Vagina (tissue), 2 donors: ENCODE data around the gene CSTB. TPM values are rescaled to one million over a fixed set of nuclear protein-coding genes. Genes with fewer than 3 reads are reported as not detected.

Experiments used
- DNase-seq, 2 donors: peaks; one replicate each; pipeline ENCODE4 v3.0.0-alpha.2; 2017; ENCODE audit errors: extremely low spot score in 2 of 2
- H3K27ac ChIP-seq: fragments of 200-600 bp; sonication (generic); one replicate; pipeline ENCODE4 v1.5.1; 2019
- H3K27me3 ChIP-seq: fragments of 200-600 bp; sonication (generic); one replicate; pipeline ENCODE4 v1.5.1; 2019
- H3K36me3 ChIP-seq, 2 donors: fragments of 200-600 bp; sonication (generic); one replicate each; pipeline ENCODE4 v1.5.1; 2017 to 2019
- H3K4me1 ChIP-seq: fragments of 200-600 bp; sonication (generic); one replicate; pipeline ENCODE4 v1.5.1; 2019
- H3K4me3 ChIP-seq, 2 donors: fragments of 200-600 bp; sonication (generic); 1 replicate in 1 of 2; 2 replicates in 1 of 2; pipeline ENCODE4 v1.5.1; 2016 to 2019
- H3K9me3 ChIP-seq: fragments of 200-600 bp; sonication (generic); one replicate; pipeline ENCODE4 v1.5.1; 2019
- POLR2A ChIP-seq, 2 donors: fragments of 450-650 bp; IDR thresholded peaks; one replicate each; pipeline ENCODE4 v1.6.1; 2017; ENCODE audit warnings: antibody characterized with exemption in 2 of 2, mild to moderate bottlenecking in 2 of 2, moderate library complexity in 2 of 2
- POLR2AphosphoS5 ChIP-seq, 2 donors: sonication (generic); formaldehyde crosslinking; IDR thresholded peaks; one replicate each; pipeline ENCODE4 v1.9.0; 2017; ENCODE audit warnings: antibody characterized with exemption in 2 of 2, mild to moderate bottlenecking in 2 of 2, low read depth in 1 of 2; ENCODE audit not compliant: insufficient read depth in 1 of 2
- intact Hi-C: fragments of 100-400 bp; cut with DNase I; formaldehyde crosslinking; loops from one replicate; pipeline ENCODE4 v1.15.1; 2023
- total RNA-seq: library from RNA; depleted of rRNA; stranded (reverse); fragments of >200 nt; gene quantifications from one replicate; pipeline ENCODE4 v1.2.3, GENCODE V29; 2016
- TF ChIP-seq, protein P1 (sequence below), 3 experiments: fragments of 450-650 bp in 2 of 3; fragments of 200-600 bp in 1 of 3; sonication (generic) in 1 of 3; IDR thresholded peaks; one replicate each; pipeline ENCODE4 v1.5.1; 2017 to 2019; ENCODE audit warnings: antibody characterized with exemption in 3 of 3, mild to moderate bottlenecking in 2 of 3, moderate library complexity in 2 of 3

CSTB gene
- total RNA-seq, 1 donor from 2014 or later = 173 TPM

DNA sequence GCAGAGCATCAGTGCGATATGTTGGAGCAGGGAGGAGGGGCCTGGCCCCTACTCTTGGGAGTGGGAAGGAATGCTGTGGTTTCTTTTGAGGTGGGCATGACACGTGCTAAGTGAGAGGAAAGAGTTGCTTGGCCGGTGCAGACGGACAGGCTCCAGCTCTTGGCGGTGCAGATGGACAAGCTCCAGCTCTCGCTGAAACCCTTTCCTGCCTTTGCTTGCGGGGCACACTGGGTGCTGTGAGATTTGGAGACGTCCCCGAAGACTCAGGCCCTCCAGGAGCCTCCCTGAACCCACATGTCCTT is 41.2 kb downstream of the CSTB start:
- intact Hi-C loops = no loop called here
- no peaks in the 10 kb centered on the region for H3K9me3 ChIP-seq
- H3K4me3 ChIP-seq = no peak overlapping the region
- DNase-seq = no peak
- no peak overlapping the region for H3K27ac ChIP-seq
- no peaks in the 10 kb centered on the region for H3K27me3 ChIP-seq
- TF ChIP-seq POLR2AphosphoS5 (IDR thresholded peaks at IDR 0.05; ENCODE audit: insufficient read depth in 1 of 2, low read depth in 1 of 2) = no peak
- TF ChIP-seq POLR2A (IDR thresholded peaks at IDR 0.05) = no peak
- TF ChIP-seq, protein P1, sequence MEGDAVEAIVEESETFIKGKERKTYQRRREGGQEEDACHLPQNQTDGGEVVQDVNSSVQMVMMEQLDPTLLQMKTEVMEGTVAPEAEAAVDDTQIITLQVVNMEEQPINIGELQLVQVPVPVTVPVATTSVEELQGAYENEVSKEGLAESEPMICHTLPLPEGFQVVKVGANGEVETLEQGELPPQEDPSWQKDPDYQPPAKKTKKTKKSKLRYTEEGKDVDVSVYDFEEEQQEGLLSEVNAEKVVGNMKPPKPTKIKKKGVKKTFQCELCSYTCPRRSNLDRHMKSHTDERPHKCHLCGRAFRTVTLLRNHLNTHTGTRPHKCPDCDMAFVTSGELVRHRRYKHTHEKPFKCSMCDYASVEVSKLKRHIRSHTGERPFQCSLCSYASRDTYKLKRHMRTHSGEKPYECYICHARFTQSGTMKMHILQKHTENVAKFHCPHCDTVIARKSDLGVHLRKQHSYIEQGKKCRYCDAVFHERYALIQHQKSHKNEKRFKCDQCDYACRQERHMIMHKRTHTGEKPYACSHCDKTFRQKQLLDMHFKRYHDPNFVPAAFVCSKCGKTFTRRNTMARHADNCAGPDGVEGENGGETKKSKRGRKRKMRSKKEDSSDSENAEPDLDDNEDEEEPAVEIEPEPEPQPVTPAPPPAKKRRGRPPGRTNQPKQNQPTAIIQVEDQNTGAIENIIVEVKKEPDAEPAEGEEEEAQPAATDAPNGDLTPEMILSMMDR (IDR thresholded peaks at IDR 0.05) = no peak
- H3K4me1 ChIP-seq = peaks cover 41% of the 10 kb centered on the region
- peaks cover 0 to 8% of the 10 kb centered on the region in 2 donors for H3K36me3 ChIP-seq

DNA sequence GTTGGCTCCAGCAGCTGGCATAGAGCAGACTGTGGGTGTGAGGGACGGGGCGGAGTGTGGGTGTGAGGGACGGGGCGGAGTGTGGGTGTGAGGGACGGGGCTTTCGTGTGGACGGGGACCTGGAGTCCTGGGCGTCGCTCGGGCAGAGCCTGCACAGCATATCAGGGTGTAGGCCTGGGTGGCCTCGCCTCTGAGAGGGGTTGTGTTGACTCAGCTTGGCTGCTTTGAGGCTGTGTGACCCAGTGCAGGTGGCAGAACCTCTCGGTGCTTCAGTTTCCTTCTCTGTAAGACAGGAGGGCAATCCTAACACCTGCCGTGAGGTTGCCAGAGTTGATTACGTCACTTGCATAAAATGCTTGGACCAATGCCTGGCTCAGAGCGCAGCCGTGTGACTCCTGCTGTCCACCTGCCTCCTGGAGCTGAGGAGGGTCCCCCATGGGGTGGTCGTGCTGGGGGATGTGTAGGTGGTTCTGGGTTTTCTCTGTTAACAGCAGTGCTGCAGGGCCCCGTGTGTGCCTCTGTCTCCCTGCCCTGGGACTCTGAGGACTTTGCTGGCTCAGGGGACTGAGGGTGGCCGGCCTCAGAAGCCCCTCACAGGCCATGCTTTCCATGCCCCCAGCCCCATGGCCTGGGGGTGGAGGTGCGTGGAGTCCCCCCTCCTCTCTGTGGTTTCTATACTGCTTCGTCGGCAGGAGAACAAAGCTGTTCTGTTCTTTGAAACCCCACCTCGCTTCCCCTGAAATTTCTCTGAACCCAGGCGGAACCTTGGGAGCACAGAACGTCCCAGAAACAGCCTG is 41.8 kb downstream of the CSTB start:
- H3K4me3 ChIP-seq = no peak overlapping the region
- intact Hi-C loops = no loop called here
- H3K4me1 ChIP-seq = peaks cover 46% of the 10 kb centered on the region
- no peaks in the 10 kb centered on the region for H3K27me3 ChIP-seq
- H3K27ac ChIP-seq = peak overlapping the region; percentile 7
- H3K36me3 ChIP-seq = peaks cover 0 to 8% of the 10 kb centered on the region in 2 donors
- TF ChIP-seq POLR2AphosphoS5 (IDR thresholded peaks at IDR 0.05; ENCODE audit: insufficient read depth in 1 of 2, low read depth in 1 of 2) = no peak
- TF ChIP-seq POLR2A (IDR thresholded peaks at IDR 0.05) = no peak
- no peak for DNase-seq
- no peaks in the 10 kb centered on the region for H3K9me3 ChIP-seq

DNA sequence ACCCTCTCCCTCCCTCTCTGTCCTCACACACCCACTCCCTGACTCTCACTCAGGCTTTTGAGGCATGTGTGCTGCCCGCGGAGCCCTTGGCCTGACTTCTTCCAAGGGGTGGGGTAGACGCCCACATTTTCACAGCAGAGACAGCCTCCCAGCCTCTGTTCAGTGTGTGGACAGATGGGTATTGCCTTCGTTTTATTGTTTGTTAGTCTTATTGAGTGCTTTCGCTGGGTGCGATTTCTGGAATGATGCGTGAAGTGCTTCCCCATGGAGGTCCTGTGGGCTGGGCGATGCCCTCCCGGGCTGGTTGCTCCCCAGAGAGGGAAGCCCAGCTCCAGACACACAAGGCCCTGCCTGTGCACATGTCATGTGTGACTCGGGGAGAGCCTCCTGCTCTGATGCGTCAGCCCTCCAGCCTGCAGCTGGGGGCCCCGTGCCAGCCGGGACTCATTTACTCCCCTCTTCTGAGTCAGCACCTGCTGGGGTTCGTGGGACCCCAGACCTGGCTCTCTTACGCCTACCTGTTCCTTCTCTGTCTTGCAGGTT is 42.5 kb downstream of the CSTB start:
- DNase-seq = no peak
- Histone ChIP-seq H3K36me3 (peaks cover 0 to 8% of the 10 kb centered on the region in 2 donors), H3K9me3 (no peaks in the 10 kb centered on the region), H3K27ac (peak overlapping the region; percentile 7), H3K4me3 (no peak overlapping the region), H3K27me3 (no peaks in the 10 kb centered on the region), H3K4me1 (peaks cover 54% of the 10 kb centered on the region)
- intact Hi-C loops = no loop called here
- TF ChIP-seq POLR2AphosphoS5 (IDR thresholded peaks at IDR 0.05; ENCODE audit: insufficient read depth in 1 of 2, low read depth in 1 of 2) = peak in 1 of 2 donors; percentile 7
- TF ChIP-seq POLR2A (IDR thresholded peaks at IDR 0.05) = no peak
- TF ChIP-seq, protein P1 (IDR thresholded peaks at IDR 0.05) = no peak

DNA sequence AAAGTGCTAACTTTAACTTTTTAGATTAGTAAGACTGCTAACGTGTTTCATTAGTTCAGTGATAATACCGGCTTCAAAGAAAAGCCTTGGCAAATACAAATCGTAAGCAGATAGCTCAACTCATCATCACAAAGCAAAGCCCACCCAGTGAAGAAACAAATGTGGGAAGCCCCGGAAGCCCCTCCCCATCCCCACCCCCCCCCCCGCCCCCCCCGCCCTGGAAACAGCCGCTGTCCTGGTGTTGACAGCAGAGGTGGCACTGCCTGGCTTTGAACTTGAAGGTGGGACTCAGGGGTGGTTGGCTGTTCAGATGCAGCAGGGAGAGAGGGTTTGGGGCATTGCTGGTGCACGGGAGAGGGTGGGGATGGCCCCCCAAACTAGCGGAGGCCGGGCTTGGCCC is 43.0 kb downstream of the CSTB start:
- Histone ChIP-seq H3K4me1 (peaks cover 59% of the 10 kb centered on the region), H3K27me3 (no peaks in the 10 kb centered on the region), H3K36me3 (peaks cover 0 to 8% of the 10 kb centered on the region in 2 donors), H3K9me3 (no peaks in the 10 kb centered on the region), H3K27ac (peak overlapping the region; percentile 7), H3K4me3 (no peak overlapping the region)
- TF ChIP-seq POLR2A (IDR thresholded peaks at IDR 0.05) = no peak
- TF ChIP-seq POLR2AphosphoS5 (IDR thresholded peaks at IDR 0.05; ENCODE audit: insufficient read depth in 1 of 2, low read depth in 1 of 2) = no peak
- TF ChIP-seq, protein P1 (IDR thresholded peaks at IDR 0.05) = no peak
- intact Hi-C loops = no loop called here
- DNase-seq = no peak

DNA sequence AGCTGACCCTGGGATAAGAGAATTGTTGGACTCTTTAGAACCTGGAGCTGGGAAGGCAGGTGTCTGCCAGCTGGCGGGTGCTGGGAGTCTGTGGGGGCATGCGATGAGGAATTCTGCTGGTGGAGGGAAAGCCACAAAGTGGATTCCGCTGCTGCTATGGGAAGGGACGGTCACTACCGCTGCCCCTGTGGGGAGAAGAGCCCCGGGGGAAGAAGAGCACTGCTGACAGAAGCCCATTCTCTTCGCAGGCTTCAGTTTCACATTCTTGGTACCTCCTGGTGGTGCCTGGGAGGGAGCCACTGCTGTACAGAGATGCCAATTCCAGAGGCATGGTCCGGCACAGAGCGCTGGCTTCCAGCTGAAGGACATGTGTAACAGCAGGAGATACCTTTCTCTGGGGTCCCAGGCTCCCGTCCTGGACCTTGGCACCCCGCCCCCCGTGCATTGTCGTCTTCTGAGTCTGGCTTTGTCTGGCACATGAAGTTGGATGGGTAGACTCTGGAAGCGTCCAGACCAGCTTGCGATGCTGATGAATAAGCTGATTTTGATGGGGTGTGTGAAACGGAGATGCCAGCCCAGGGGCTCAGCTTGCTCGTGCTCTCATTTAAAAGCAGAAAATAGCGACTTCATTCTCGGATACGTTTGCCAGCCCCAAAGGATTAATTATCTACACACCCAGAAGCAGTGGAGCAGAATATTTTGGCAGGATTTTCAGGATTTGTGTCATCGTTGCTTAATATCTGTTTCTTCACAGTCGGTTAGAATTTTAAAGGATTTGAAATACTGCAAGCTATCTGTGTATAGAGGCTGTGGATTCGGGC is 44.0 kb downstream of the CSTB start:
- peaks cover 0 to 8% of the 10 kb centered on the region in 2 donors for H3K36me3 ChIP-seq
- H3K27me3 ChIP-seq = no peaks in the 10 kb centered on the region
- no peak for TF ChIP-seq POLR2A (IDR thresholded peaks at IDR 0.05)
- no peak for TF ChIP-seq POLR2AphosphoS5 (IDR thresholded peaks at IDR 0.05; ENCODE audit: insufficient read depth in 1 of 2, low read depth in 1 of 2)
- TF ChIP-seq, protein P1 (IDR thresholded peaks at IDR 0.05) = no peak
- no peak for DNase-seq
- H3K4me3 ChIP-seq = no peak overlapping the region
- H3K4me1 ChIP-seq = peaks cover 69% of the 10 kb centered on the region
- peak overlapping the region; percentile 58 for H3K27ac ChIP-seq
- no peaks in the 10 kb centered on the region for H3K9me3 ChIP-seq
- intact Hi-C loops = no loop called here
